Activated CD8-positive, alpha-beta T cell treated with anti-CD3 and anti-CD28 coated beads, Interleukin-2, amount 10 ng/mL, durations not matched to agents 7 days and 5 days (primary cell): ENCODE results near the gene TMA16. TPM values are rescaled to one million over a fixed set of nuclear protein-coding genes. Genes with fewer than 3 reads are reported as not detected.

Source experiments
- ATAC-seq: fragments of 150-1000 bp; cut with Tn5 transposase; one replicate; pipeline ENCODE4 v1.10.0; 2021; ENCODE audit warnings: moderate library complexity
- CTCF ChIA-PET: fragments of 350-600 bp; sonication (Branson Sonifier 250); formaldehyde crosslinking; loops from one replicate; lab custom pipeline; 2021; ENCODE audit warnings: antibody characterized with exemption; lab: Charles Lee
- POLR2A ChIA-PET: fragments of 350-600 bp; sonication (Branson Sonifier 250); formaldehyde crosslinking; loops from one replicate; lab custom pipeline; 2021; ENCODE audit warnings: antibody characterized with exemption; lab: Charles Lee
- DNase-seq: peaks from one replicate; pipeline ENCODE4 v3.0.0-alpha.2; 2020
- H3K27ac Mint-ChIP-seq: one replicate; pipeline ENCODE4 v1.8.0; 2021; ENCODE audit warnings: mild to moderate bottlenecking, mixed read lengths
- H3K27me3 Mint-ChIP-seq: one replicate; pipeline ENCODE4 v1.8.0; 2021; ENCODE audit warnings: low read depth, mixed read lengths
- H3K36me3 Mint-ChIP-seq: one replicate; pipeline ENCODE4 v1.8.0; 2021; ENCODE audit warnings: low read depth, mixed read lengths
- H3K4me1 Mint-ChIP-seq: one replicate; pipeline ENCODE4 v1.8.0; 2021; ENCODE audit warnings: low read depth, mixed read lengths
- H3K4me3 Mint-ChIP-seq: one replicate; pipeline ENCODE4 v1.8.0; 2021; ENCODE audit warnings: mild to moderate bottlenecking, mixed read lengths
- H3K9me3 Mint-ChIP-seq: one replicate; pipeline ENCODE4 v1.8.0; 2022; ENCODE audit warnings: mixed read lengths; ENCODE audit not compliant: insufficient read depth
- total RNA-seq, 2 experiments: library from RNA; stranded (reverse); gene quantifications; one replicate each; pipeline ENCODE4 v1.2.3, GENCODE V29; 2021

The TMA16 gene
- total RNA-seq, 2 experiments from 2014 or later, result 34.1 TPM

- ChIA-PET POLR2A (no interaction called here), CTCF (interaction anchor here (2.1 kb wide), 1 partner anchor 66 kb away, joined by 20 read pairs; no protein-coding TSS in a partner anchor)
- peaks cover 18% of the 10 kb centered on the region for H3K27me3 Mint-ChIP-seq
- no peak for ATAC-seq
- no peak overlapping the region for H3K27ac Mint-ChIP-seq
- H3K36me3 Mint-ChIP-seq, result no peaks in the 10 kb centered on the region
- H3K4me1 Mint-ChIP-seq, result no peaks in the 10 kb centered on the region
- no peaks in the 10 kb centered on the region for H3K9me3 Mint-ChIP-seq
- H3K4me3 Mint-ChIP-seq, result no peak overlapping the region
- DNase-seq, result no peak
Measured at GRCh38 chr4:163482190-163482589, 12.3 kb upstream of the TMA16 start.

GRCh38 chr4:163484906-163485305 lies 9.6 kb upstream of the TMA16 start:
- POLR2A ChIA-PET, result interaction anchor here (1.5 kb wide), 1 partner anchor 9 kb away, joined by 6 read pairs; the partner anchor contains the start of gene TMA16
- no peaks in the 10 kb centered on the region for H3K4me1 Mint-ChIP-seq

GRCh38 chr4:163485589-163485988 lies 8.9 kb upstream of the TMA16 start:
- no peak for DNase-seq
- Mint-ChIP-seq H3K36me3 (no peaks in the 10 kb centered on the region), H3K27ac (no peak overlapping the region), H3K27me3 (peaks cover 39% of the 10 kb centered on the region), H3K9me3 (no peaks in the 10 kb centered on the region), H3K4me1 (no peaks in the 10 kb centered on the region), H3K4me3 (no peak overlapping the region)
- ChIA-PET CTCF (interaction anchor here (0.8 to 4.2 kb wide), 5 partner anchors 9 to 69 kb away, joined by 3 to 76 read pairs (median 5); partner anchors contain the start of gene TMA16), POLR2A (interaction anchor here (1.5 kb wide), 1 partner anchor 9 kb away, joined by 6 read pairs; the partner anchor contains the start of gene TMA16)
- no peak for ATAC-seq

More at GRCh38 chr4:163484906-163485305, 9.6 kb upstream of the TMA16 start:
- DNase-seq, result peak; percentile 75
- no peaks in the 10 kb centered on the region for H3K36me3 Mint-ChIP-seq
- CTCF ChIA-PET, result interaction anchor here (1.1 to 4.2 kb wide), 3 partner anchors 58 to 70 kb away, joined by 3 to 76 read pairs (median 14); no protein-coding TSS in a partner anchor
- H3K4me3 Mint-ChIP-seq, result no peak overlapping the region
- ATAC-seq, result peak; percentile 61
- H3K27me3 Mint-ChIP-seq, result peaks cover 34% of the 10 kb centered on the region
- no peak overlapping the region for H3K27ac Mint-ChIP-seq
- no peaks in the 10 kb centered on the region for H3K9me3 Mint-ChIP-seq

- ChIA-PET POLR2A (interaction anchor here (1.5 kb wide), 1 partner anchor 8 kb away, joined by 6 read pairs; the partner anchor contains the start of gene TMA16), CTCF (interaction anchor here (0.8 to 4.2 kb wide), 5 partner anchors 8 to 69 kb away, joined by 3 to 76 read pairs (median 5); partner anchors contain the start of gene TMA16)
- Mint-ChIP-seq H3K4me3 (no peak overlapping the region), H3K4me1 (no peaks in the 10 kb centered on the region), H3K9me3 (no peaks in the 10 kb centered on the region), H3K36me3 (no peaks in the 10 kb centered on the region), H3K27me3 (peaks cover 34% of the 10 kb centered on the region), H3K27ac (no peak overlapping the region)
- ATAC-seq (no peak), DNase-seq (no peak)
Measured at GRCh38 chr4:163486321-163486720, 8.2 kb upstream of the TMA16 start.

- Mint-ChIP-seq H3K9me3 (no peaks in the 10 kb centered on the region), H3K27ac (no peak overlapping the region), H3K27me3 (peaks cover 29% of the 10 kb centered on the region), H3K4me3 (no peak overlapping the region), H3K36me3 (peaks cover 4% of the 10 kb centered on the region), H3K4me1 (peaks cover 15% of the 10 kb centered on the region)
- ChIA-PET CTCF (no interaction called here), POLR2A (no interaction called here)
- ATAC-seq, result no peak
- no peak for DNase-seq
Measured at GRCh38 chr4:163489929-163490328, 4.6 kb upstream of the TMA16 start.

GRCh38 chr4:163492951-163493504 lies 1.5 kb upstream of the TMA16 start:
- CTCF ChIA-PET, result interaction anchor here (1.6 to 3.4 kb wide), 2 partner anchors 9 to 56 kb away, joined by 5 to 35 read pairs; no protein-coding TSS in a partner anchor
- Mint-ChIP-seq H3K27me3 (peaks cover 16% of the 10 kb centered on the region), H3K4me3 (peak overlapping the region; percentile 100), H3K27ac (peak overlapping the region; percentile 99), H3K9me3 (no peaks in the 10 kb centered on the region), H3K4me1 (peaks cover 35% of the 10 kb centered on the region), H3K36me3 (peaks cover 19% of the 10 kb centered on the region)
- ATAC-seq, result no peak
- no peak for DNase-seq
- POLR2A ChIA-PET, result no interaction called here

GRCh38 chr4:163493643-163494359 lies 689 bp upstream of the TMA16 start:
- CTCF ChIA-PET, result interaction anchor here (0.6 to 3.4 kb wide), 7 partner anchors 8 to 62 kb away, joined by 3 to 35 read pairs (median 4); no protein-coding TSS in a partner anchor
- peak overlapping the region; percentile 99 for H3K27ac Mint-ChIP-seq

GRCh38 chr4:163495900-163496299 lies 1.4 kb downstream of the TMA16 start:
- no peak for ATAC-seq

More at GRCh38 chr4:163493643-163494359, 689 bp upstream of the TMA16 start:
- ATAC-seq, result peak; percentile 61
- Mint-ChIP-seq H3K4me1 (peaks cover 35% of the 10 kb centered on the region), H3K4me3 (peak overlapping the region; percentile 100), H3K9me3 (no peaks in the 10 kb centered on the region), H3K36me3 (peaks cover 21% of the 10 kb centered on the region), H3K27me3 (peaks cover 11% of the 10 kb centered on the region)
- POLR2A ChIA-PET, result interaction anchor here (0.6 to 1.7 kb wide), 13 partner anchors 8 to 68 kb away, joined by 3 to 6 read pairs (median 4); no protein-coding TSS in a partner anchor
- DNase-seq, result no peak

GRCh38 chr4:163500586-163500985 lies 6.1 kb downstream of the TMA16 start:
- Mint-ChIP-seq H3K4me1 (peaks cover 34% of the 10 kb centered on the region), H3K27me3 (no peaks in the 10 kb centered on the region), H3K9me3 (peaks cover 3% of the 10 kb centered on the region), H3K27ac (no peak overlapping the region), H3K4me3 (no peak overlapping the region), H3K36me3 (peaks cover 35% of the 10 kb centered on the region)
- POLR2A ChIA-PET, result no interaction called here
- CTCF ChIA-PET, result interaction anchor here (1.6 kb wide), 1 partner anchor 9 kb away, joined by 3 read pairs; no protein-coding TSS in a partner anchor
- ATAC-seq (no peak), DNase-seq (no peak)

More at GRCh38 chr4:163495900-163496299, 1.4 kb downstream of the TMA16 start:
- no peaks in the 10 kb centered on the region for H3K27me3 Mint-ChIP-seq
- no peak for DNase-seq
- POLR2A ChIA-PET, result interaction anchor here (0.7 to 1.0 kb wide), 3 partner anchors 93 to 330 kb away, joined by 3 to 4 read pairs (median 3); partner anchors contain the start of gene NAF1
- H3K4me3 Mint-ChIP-seq, result peak overlapping the region; percentile 78
- peak overlapping the region; percentile 73 for H3K27ac Mint-ChIP-seq
- peaks cover 25% of the 10 kb centered on the region for H3K36me3 Mint-ChIP-seq
- peaks cover 38% of the 10 kb centered on the region for H3K4me1 Mint-ChIP-seq
- H3K9me3 Mint-ChIP-seq, result no peaks in the 10 kb centered on the region
- CTCF ChIA-PET, result interaction anchor here (0.8 to 1.8 kb wide), 5 partner anchors 9 to 54 kb away, joined by 3 to 5 read pairs (median 3); no protein-coding TSS in a partner anchor

- Mint-ChIP-seq H3K4me3 (no peak overlapping the region), H3K9me3 (peaks cover 3% of the 10 kb centered on the region), H3K36me3 (peaks cover 38% of the 10 kb centered on the region), H3K27me3 (no peaks in the 10 kb centered on the region), H3K4me1 (peaks cover 16% of the 10 kb centered on the region), H3K27ac (no peak overlapping the region)
- DNase-seq (no peak), ATAC-seq (no peak)
- CTCF ChIA-PET, result interaction anchor here (0.6 to 1.0 kb wide), 2 partner anchors 9 to 36 kb away, joined by 3 read pairs; no protein-coding TSS in a partner anchor
- POLR2A ChIA-PET, result no interaction called here
Measured at GRCh38 chr4:163505374-163505773, 10.9 kb downstream of the TMA16 start.

GRCh38 chr4:163515198-163515597 lies 20.7 kb downstream of the TMA16 start:
- ATAC-seq (no peak), DNase-seq (no peak)
- peak overlapping the region; percentile 5 for H3K27ac Mint-ChIP-seq
- H3K4me3 Mint-ChIP-seq, result no peak overlapping the region
- ChIA-PET CTCF (no interaction called here), POLR2A (no interaction called here)
- peaks cover 51% of the 10 kb centered on the region for H3K36me3 Mint-ChIP-seq
- peaks cover 1% of the 10 kb centered on the region for H3K4me1 Mint-ChIP-seq
- H3K9me3 Mint-ChIP-seq, result no peaks in the 10 kb centered on the region
- H3K27me3 Mint-ChIP-seq, result no peaks in the 10 kb centered on the region
